Measurements from ENCODE around the gene EVA1A. TPM values are rescaled to one million over a fixed set of nuclear protein-coding genes. Genes with fewer than 3 reads are reported as not detected.

The EVA1A gene
- total RNA-seq, 1 donor from 2014 or later, result 19.0 TPM

DNA sequence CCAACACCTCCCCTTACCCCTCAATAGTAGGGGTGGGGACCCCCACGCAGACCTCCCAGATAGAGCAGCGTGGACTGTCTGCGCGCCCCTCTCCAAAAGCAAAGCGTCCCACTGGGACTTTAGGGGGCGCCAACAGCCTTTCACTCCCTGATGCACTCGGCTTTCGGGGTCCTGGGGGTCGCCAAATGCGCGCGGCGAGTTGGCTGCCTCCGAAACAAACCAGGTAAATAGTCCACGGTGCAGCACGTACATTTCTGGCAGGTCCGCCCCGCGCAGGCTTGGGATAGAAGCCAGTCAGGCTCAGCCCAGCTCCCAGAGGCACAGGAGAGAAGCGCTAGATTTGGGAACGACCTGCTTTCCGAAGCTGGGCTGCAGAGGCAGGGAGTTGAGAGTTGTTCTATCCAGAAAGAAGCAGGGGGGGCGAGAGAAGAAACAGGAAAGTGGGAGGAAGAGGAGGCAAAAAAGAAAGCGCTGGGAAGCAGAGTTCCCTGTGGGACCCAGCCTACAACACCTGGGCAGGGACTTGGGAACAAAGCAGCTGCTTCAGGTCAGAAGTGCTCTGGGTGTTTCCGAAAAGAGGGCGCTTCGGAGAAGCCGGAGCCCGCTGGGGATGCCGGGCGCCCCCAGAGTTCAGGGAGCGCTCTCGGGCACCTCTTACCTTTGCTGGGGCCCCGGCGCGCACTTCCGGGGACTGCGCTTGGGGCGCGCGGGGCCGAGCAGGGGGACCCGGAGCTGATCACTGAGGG lies 544 bp downstream of the EVA1A start:
- H3K27ac Mint-ChIP-seq (ENCODE audit: unreplicated experiment), result peak overlapping the region; percentile 96
- peak overlapping the region; percentile 93 for H3K27ac ChIP-seq (ENCODE audit: low read depth, low read length)
- H3K4me3 Mint-ChIP-seq (ENCODE audit: unreplicated experiment), result peak overlapping the region; percentile 98
- no peak for FAIRE-seq
- peaks cover 2% of the 10 kb centered on the region for H3K9me3 Mint-ChIP-seq (ENCODE audit: unreplicated experiment)
- H3K9ac ChIP-seq (ENCODE audit: low read length), result peak overlapping the region; percentile 96
- H3K4me2 ChIP-seq (ENCODE audit: low read length), result peak overlapping the region; percentile 97
- peaks cover 7% of the 10 kb centered on the region for H3K36me3 Mint-ChIP-seq (ENCODE audit: low read depth, unreplicated experiment)
- H3K4me1 Mint-ChIP-seq (ENCODE audit: low read depth, unreplicated experiment), result peaks cover 36% of the 10 kb centered on the region
- peaks cover 42% of the 10 kb centered on the region for H4K20me1 ChIP-seq (ENCODE audit: insufficient read depth, low read length)
- TF ChIP-seq, protein P1, sequence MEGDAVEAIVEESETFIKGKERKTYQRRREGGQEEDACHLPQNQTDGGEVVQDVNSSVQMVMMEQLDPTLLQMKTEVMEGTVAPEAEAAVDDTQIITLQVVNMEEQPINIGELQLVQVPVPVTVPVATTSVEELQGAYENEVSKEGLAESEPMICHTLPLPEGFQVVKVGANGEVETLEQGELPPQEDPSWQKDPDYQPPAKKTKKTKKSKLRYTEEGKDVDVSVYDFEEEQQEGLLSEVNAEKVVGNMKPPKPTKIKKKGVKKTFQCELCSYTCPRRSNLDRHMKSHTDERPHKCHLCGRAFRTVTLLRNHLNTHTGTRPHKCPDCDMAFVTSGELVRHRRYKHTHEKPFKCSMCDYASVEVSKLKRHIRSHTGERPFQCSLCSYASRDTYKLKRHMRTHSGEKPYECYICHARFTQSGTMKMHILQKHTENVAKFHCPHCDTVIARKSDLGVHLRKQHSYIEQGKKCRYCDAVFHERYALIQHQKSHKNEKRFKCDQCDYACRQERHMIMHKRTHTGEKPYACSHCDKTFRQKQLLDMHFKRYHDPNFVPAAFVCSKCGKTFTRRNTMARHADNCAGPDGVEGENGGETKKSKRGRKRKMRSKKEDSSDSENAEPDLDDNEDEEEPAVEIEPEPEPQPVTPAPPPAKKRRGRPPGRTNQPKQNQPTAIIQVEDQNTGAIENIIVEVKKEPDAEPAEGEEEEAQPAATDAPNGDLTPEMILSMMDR (IDR thresholded peaks at IDR 0.05; ENCODE audit: insufficient read depth, low read depth, low read length), result peak; percentile 16
- no peak for TF ChIP-seq EZH2 (IDR thresholded peaks at IDR 0.05; ENCODE audit: insufficient read depth, low read length)
- H3K4me1 ChIP-seq (ENCODE audit: insufficient read depth, low read length), result peaks cover 56% of the 10 kb centered on the region
- peaks cover 55% of the 10 kb centered on the region for H3K79me2 ChIP-seq (ENCODE audit: insufficient read depth, low read length)
- H3K27me3 Mint-ChIP-seq (ENCODE audit: low read depth, unreplicated experiment), result peaks cover 5% of the 10 kb centered on the region
- H3K4me3 ChIP-seq (ENCODE audit: insufficient read depth, low read depth, low read length), result peak overlapping the region; percentile 89
- H3K36me3 ChIP-seq (ENCODE audit: insufficient read depth, low read length), result peaks cover 8% of the 10 kb centered on the region
- no peaks in the 10 kb centered on the region for H3K9me3 ChIP-seq (ENCODE audit: insufficient read depth, low read depth, low read length)
- DNase-seq (ENCODE audit: low read depth), result peak; percentile 33
- peak overlapping the region; percentile 37 for H2AFZ ChIP-seq (ENCODE audit: low read depth, low read length)
- no peaks in the 10 kb centered on the region for H3K27me3 ChIP-seq (ENCODE audit: insufficient read depth, low read length)

DNA sequence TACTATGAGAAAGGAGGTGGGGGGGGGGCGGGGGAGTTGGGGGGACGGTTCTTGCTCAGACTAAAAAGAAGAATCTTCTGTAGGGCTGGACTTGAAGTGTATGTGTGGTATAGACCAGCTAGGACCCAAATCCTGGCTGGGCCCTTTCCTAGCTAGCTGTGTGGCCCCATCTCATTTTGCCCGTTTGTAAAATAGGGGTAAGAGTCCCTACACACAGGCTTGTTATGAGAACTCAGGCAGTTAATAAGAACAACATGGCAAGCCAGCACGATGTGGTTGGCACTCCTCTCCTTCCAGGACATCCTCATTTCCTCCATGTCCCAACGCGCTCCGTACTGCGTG lies 1.1 kb downstream of the EVA1A start:
- no peaks in the 10 kb centered on the region for H3K27me3 ChIP-seq (ENCODE audit: insufficient read depth, low read length)
- peak overlapping the region; percentile 89 for H3K4me3 ChIP-seq (ENCODE audit: insufficient read depth, low read depth, low read length)
- Mint-ChIP-seq H3K27ac (ENCODE audit: unreplicated experiment) (peak overlapping the region; percentile 96), H3K36me3 (ENCODE audit: low read depth, unreplicated experiment) (peaks cover 7% of the 10 kb centered on the region), H3K9me3 (ENCODE audit: unreplicated experiment) (peaks cover 2% of the 10 kb centered on the region), H3K4me3 (ENCODE audit: unreplicated experiment) (peak overlapping the region; percentile 98), H3K27me3 (ENCODE audit: low read depth, unreplicated experiment) (peaks cover 5% of the 10 kb centered on the region), H3K4me1 (ENCODE audit: low read depth, unreplicated experiment) (peaks cover 34% of the 10 kb centered on the region)
- peak overlapping the region; percentile 97 for H3K4me2 ChIP-seq (ENCODE audit: low read length)
- peaks cover 47% of the 10 kb centered on the region for H4K20me1 ChIP-seq (ENCODE audit: insufficient read depth, low read length)
- no peak overlapping the region for H2AFZ ChIP-seq (ENCODE audit: low read depth, low read length)
- FAIRE-seq, result peak; percentile 45
- TF ChIP-seq, protein P1 (IDR thresholded peaks at IDR 0.05; ENCODE audit: insufficient read depth, low read depth, low read length), result no peak
- TF ChIP-seq EZH2 (IDR thresholded peaks at IDR 0.05; ENCODE audit: insufficient read depth, low read length), result no peak
- peaks cover 60% of the 10 kb centered on the region for H3K79me2 ChIP-seq (ENCODE audit: insufficient read depth, low read length)
- peaks cover 8% of the 10 kb centered on the region for H3K36me3 ChIP-seq (ENCODE audit: insufficient read depth, low read length)
- peak overlapping the region; percentile 93 for H3K27ac ChIP-seq (ENCODE audit: low read depth, low read length)
- H3K4me1 ChIP-seq (ENCODE audit: insufficient read depth, low read length), result peaks cover 56% of the 10 kb centered on the region
- peak; percentile 24 for DNase-seq (ENCODE audit: low read depth)
- peak overlapping the region; percentile 96 for H3K9ac ChIP-seq (ENCODE audit: low read length)
- no peaks in the 10 kb centered on the region for H3K9me3 ChIP-seq (ENCODE audit: insufficient read depth, low read depth, low read length)
